ENCODE data around the gene PPP1R36.
"Not testable (repeated sequence)": the region's sequence is repeated elsewhere in the genome, so short reads cannot be mapped to it uniquely, and the experiment has no call there.

DNA sequence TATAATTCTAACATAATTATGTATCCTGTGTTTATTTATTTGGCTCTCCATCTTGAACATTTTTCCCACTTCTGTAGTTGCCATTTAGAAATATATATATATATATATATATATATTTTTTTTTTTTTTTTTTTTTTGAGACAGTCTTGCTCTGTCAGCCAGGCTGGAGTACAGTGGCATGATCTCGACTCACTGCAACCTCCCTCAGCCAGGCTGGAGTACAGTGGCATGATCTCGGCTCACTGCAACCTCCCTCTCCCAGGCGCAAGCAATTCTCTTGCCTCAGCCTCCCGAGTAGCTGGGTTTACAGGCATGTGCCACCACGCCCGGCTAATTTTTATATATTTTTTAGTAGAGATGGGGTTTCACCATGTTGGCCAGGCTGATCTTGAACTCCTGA, 32.1 kb upstream of the PPP1R36 start:
- TF ChIP-seq CTCF (IDR thresholded peaks at IDR 0.05; ENCODE audit: low read depth, low read length); POLR2A (IDR thresholded peaks at IDR 0.05; ENCODE audit: extremely low read depth, insufficient read length): not testable (repeated sequence)
